HG03135 (cell line): ENCODE data around the gene PSMB11.
"Not testable (repeated sequence)": the region's sequence is repeated elsewhere in the genome, so short reads cannot be mapped to it uniquely, and the experiment has no call there.

ENCODE experiments used
- ATAC-seq: cut with Tn5 transposase; IDR thresholded peaks from one replicate; pipeline ENCODE4 v1.9.1; 2021; ENCODE audit warnings: mild to moderate bottlenecking, moderate library complexity; ENCODE audit not compliant: unreplicated experiment

PSMB11 gene

GRCh38 chr14:23042162-23042965, at the start of gene PSMB11:
Gene PSMB11, plus strand, starts transcription at chr14:23042212. Its CDS starts 14 bp downstream, at chr14:23042226.
- no peak for ATAC-seq

GRCh38 chr14:22993517-22993916, 48.5 kb upstream of the PSMB11 start:
- ATAC-seq, result no peak

GRCh38 chr14:22994762-22995275, 47.2 kb upstream of the PSMB11 start:
- peak; percentile 60 for ATAC-seq

GRCh38 chr14:22995889-22996625, 46.0 kb upstream of the PSMB11 start:
- no peak for ATAC-seq

GRCh38 chr14:22996768-22997654, 45.0 kb upstream of the PSMB11 start:
- ATAC-seq, result no peak

GRCh38 chr14:22997676-22998323, 44.2 kb upstream of the PSMB11 start:
- ATAC-seq, result no peak

GRCh38 chr14:22998329-22999012, 43.5 kb upstream of the PSMB11 start:
- ATAC-seq, result no peak

- ATAC-seq, result no peak
Measured at GRCh38 chr14:23000860-23001259, 41.2 kb upstream of the PSMB11 start.

- no peak for ATAC-seq
Measured at GRCh38 chr14:23002592-23002991, 39.4 kb upstream of the PSMB11 start.

- not testable (repeated sequence) for ATAC-seq
Measured at GRCh38 chr14:23004274-23004673, 37.7 kb upstream of the PSMB11 start.

GRCh38 chr14:23005451-23006187, 36.4 kb upstream of the PSMB11 start:
- ATAC-seq, result no peak

- no peak for ATAC-seq
Measured at GRCh38 chr14:23006188-23006534, 35.9 kb upstream of the PSMB11 start.

GRCh38 chr14:23006544-23007419, 35.2 kb upstream of the PSMB11 start:
- ATAC-seq, result peak; percentile 95

- no peak for ATAC-seq
Measured at GRCh38 chr14:23008831-23009230, 33.2 kb upstream of the PSMB11 start.

- no peak for ATAC-seq
Measured at GRCh38 chr14:23009483-23009938, 32.5 kb upstream of the PSMB11 start.

- ATAC-seq, result no peak
Measured at GRCh38 chr14:23009939-23010726, 31.9 kb upstream of the PSMB11 start, which contains the start of gene C14orf93. Gene C14orf93, minus strand, starts transcription at chr14:23010143. Its CDS starts 11,120 bp downstream, at chr14:22999023.

GRCh38 chr14:23013054-23013748, 28.8 kb upstream of the PSMB11 start:
- ATAC-seq, result no peak
